BJ (cell line): Measurements from ENCODE around the gene COQ4. TPM values are rescaled to one million over a fixed set of nuclear protein-coding genes. Genes with fewer than 3 reads are reported as not detected.

ENCODE experiments used
- CTCF ChIA-PET: fragments of 350-600 bp; formaldehyde crosslinking; extraction: SDS; loops from one replicate; lab custom pipeline; 2021; ENCODE audit warnings: antibody characterized with exemption, inconsistent platforms; lab: Yijun Ruan, JAX
- POLR2A ChIA-PET: fragments of 300-600 bp; sonication (Branson Sonifier 250); formaldehyde crosslinking; extraction: SDS; loops from one replicate; lab custom pipeline; 2021; ENCODE audit warnings: antibody characterized with exemption; lab: Charles Lee
- DNase-seq: peaks from one replicate; pipeline ENCODE4 v3.0.0-alpha.2; 2011; ENCODE audit warnings: low read depth
- H3K27me3 ChIP-seq: 2 replicates; pipeline ENCODE4 v1.6.0; 2011; ENCODE audit warnings: low read length; ENCODE audit not compliant: control insufficient read depth, insufficient read depth
- H3K36me3 ChIP-seq: 2 replicates; pipeline ENCODE4 v1.5.1; 2011; ENCODE audit warnings: low read length; ENCODE audit not compliant: control insufficient read depth, insufficient read depth
- H3K4me3 ChIP-seq: 2 replicates; pipeline ENCODE4 v1.5.1; 2011; ENCODE audit warnings: low read depth, mild to moderate bottlenecking, control low read depth, low read length
- CTCF ChIP-seq: IDR thresholded peaks from 2 replicates; pipeline ENCODE4 v1.5.1; 2011; ENCODE audit warnings: low read depth, mild to moderate bottlenecking, control low read depth, inconsistent platforms, low read length, moderate library complexity; ENCODE audit not compliant: insufficient read depth
- polyA plus RNA-seq: library from polyadenylated mRNA; depleted of rRNA; stranded (reverse); fragments of >200 nt; gene quantifications from 2 replicates; pipeline ENCODE4 v1.2.3, GENCODE V29; 2011

The COQ4 gene
- polyA plus RNA-seq, 1 experiment, result 34.6 TPM

- peaks cover 18% of the 10 kb centered on the region for H3K36me3 ChIP-seq
- DNase-seq, result no peak
- ChIA-PET POLR2A (no interaction called here), CTCF (interaction anchor here (1.2 to 2.1 kb wide), 2 partner anchors 19 to 48 kb away, joined by 4 to 7 read pairs; no protein-coding TSS in a partner anchor)
- no peak overlapping the region for H3K4me3 ChIP-seq
- TF ChIP-seq CTCF, result no peak
- no peaks in the 10 kb centered on the region for H3K27me3 ChIP-seq
These were observed 20.5 kb downstream of the COQ4 start for GRCh38 chr9:128342971-128343680.

GRCh38 chr9:128343855-128344254 is 21.2 kb downstream of the COQ4 start:
- CTCF ChIA-PET, result interaction anchor here (1.2 to 2.1 kb wide), 2 partner anchors 18 to 48 kb away, joined by 4 to 7 read pairs; no protein-coding TSS in a partner anchor
- Histone ChIP-seq H3K4me3 (no peak overlapping the region), H3K27me3 (no peaks in the 10 kb centered on the region), H3K36me3 (peaks cover 18% of the 10 kb centered on the region)
- DNase-seq, result no peak
- POLR2A ChIA-PET, result no interaction called here
- no peak for TF ChIP-seq CTCF

- peaks cover 19% of the 10 kb centered on the region for H3K36me3 ChIP-seq
- H3K4me3 ChIP-seq, result no peak overlapping the region
- no peak for TF ChIP-seq CTCF
- ChIA-PET CTCF (interaction anchor here (1.1 to 2.5 kb wide), 4 partner anchors 15 to 39 kb away, joined by 3 to 11 read pairs (median 5); no protein-coding TSS in a partner anchor), POLR2A (no interaction called here)
- H3K27me3 ChIP-seq, result no peaks in the 10 kb centered on the region
- DNase-seq, result no peak
These were observed 22.4 kb downstream of the COQ4 start for GRCh38 chr9:128344931-128345605.

- peaks cover 16% of the 10 kb centered on the region for H3K36me3 ChIP-seq
- H3K4me3 ChIP-seq, result no peak overlapping the region
- no peak for DNase-seq
- ChIA-PET CTCF (interaction anchor here (1.2 to 3.0 kb wide), 3 partner anchors 8 to 71 kb away, joined by 3 to 19 read pairs (median 5); partner anchors contain the start of gene CERCAM), POLR2A (no interaction called here)
- no peaks in the 10 kb centered on the region for H3K27me3 ChIP-seq
- TF ChIP-seq CTCF, result no peak
These were observed 26.5 kb downstream of the COQ4 start for GRCh38 chr9:128349125-128349524.

- TF ChIP-seq CTCF, result no peak
- Histone ChIP-seq H3K4me3 (no peak overlapping the region), H3K36me3 (peaks cover 13% of the 10 kb centered on the region), H3K27me3 (no peaks in the 10 kb centered on the region)
- CTCF ChIA-PET, result interaction anchor here (1.2 to 3.0 kb wide), 3 partner anchors 8 to 70 kb away, joined by 3 to 19 read pairs (median 5); partner anchors contain the start of gene CERCAM
- POLR2A ChIA-PET, result interaction anchor here (0.5 kb wide), 1 partner anchor 8 kb away, joined by 4 read pairs; no protein-coding TSS in a partner anchor
- DNase-seq, result no peak
These were observed 27.1 kb downstream of the COQ4 start for GRCh38 chr9:128349772-128350171.
